Hindlimb muscle (tissue), 1 donor: Measurements from ENCODE around the gene LAMA3. TPM values are rescaled to one million over a fixed set of nuclear protein-coding genes. Genes with fewer than 3 reads are reported as not detected.

Experiments used
- DNase-seq: peaks from one replicate; pipeline ENCODE4 v3.0.0-alpha.2; 2013
- polyA plus RNA-seq: library from polyadenylated mRNA; unstranded; fragments of 120-200 nt; gene quantifications from one replicate; pipeline ENCODE4 v1.2.1, GENCODE V29; 2013; ENCODE audit not compliant: insufficient read length

The LAMA3 gene
- polyA plus RNA-seq, 1 donor: 3.1 TPM

- peak; percentile 59 for DNase-seq
These were observed 229.3 kb downstream of the LAMA3 start for GRCh38 chr18:23918395-23919032.

- DNase-seq: no peak
These were observed 230.8 kb downstream of the LAMA3 start for GRCh38 chr18:23920054-23920453.

- no peak for DNase-seq
These were observed 232.5 kb downstream of the LAMA3 start for GRCh38 chr18:23921716-23922285.

- DNase-seq: no peak
These were observed 233.7 kb downstream of the LAMA3 start for GRCh38 chr18:23922939-23923338.

- DNase-seq: no peak
These were observed 235.6 kb downstream of the LAMA3 start for GRCh38 chr18:23924813-23925212.

- no peak for DNase-seq
These were observed 237.3 kb downstream of the LAMA3 start for GRCh38 chr18:23926571-23926970.

- no peak for DNase-seq
These were observed 238.8 kb downstream of the LAMA3 start for GRCh38 chr18:23927821-23928746.

GRCh38 chr18:23929362-23929930 is 240.2 kb downstream of the LAMA3 start:
- no peak for DNase-seq

- no peak for DNase-seq
These were observed 240.7 kb downstream of the LAMA3 start for GRCh38 chr18:23930002-23930401.

GRCh38 chr18:23932385-23933067 is 243.3 kb downstream of the LAMA3 start:
- no peak for DNase-seq

- DNase-seq: no peak
These were observed 244.2 kb downstream of the LAMA3 start for GRCh38 chr18:23933407-23933806.

- DNase-seq: no peak
These were observed 245.0 kb downstream of the LAMA3 start for GRCh38 chr18:23934252-23934651.

GRCh38 chr18:23934863-23935262 is 245.6 kb downstream of the LAMA3 start:
- DNase-seq: no peak

- no peak for DNase-seq
These were observed 246.6 kb downstream of the LAMA3 start for GRCh38 chr18:23935804-23936203.

- no peak for DNase-seq
These were observed 247.2 kb downstream of the LAMA3 start for GRCh38 chr18:23936381-23936958.

- DNase-seq: no peak
These were observed 248.9 kb downstream of the LAMA3 start for GRCh38 chr18:23938043-23938756.

GRCh38 chr18:23938901-23939341 is 249.7 kb downstream of the LAMA3 start:
- DNase-seq: no peak

- DNase-seq: no peak
These were observed 250.1 kb downstream of the LAMA3 start for GRCh38 chr18:23939366-23939765.

GRCh38 chr18:23939896-23940295 is 250.6 kb downstream of the LAMA3 start:
- no peak for DNase-seq

- peak; percentile 45 for DNase-seq
These were observed 252.5 kb downstream of the LAMA3 start for GRCh38 chr18:23941791-23942190.

GRCh38 chr18:23943104-23943503 is 253.9 kb downstream of the LAMA3 start:
- no peak for DNase-seq
